GM18505 (cell line): ENCODE data around the gene LRRTM3.
A peak's percentile ranks its signal among the peaks of the same experiment; 100 is the strongest.

Experiments
- ATAC-seq: cut with Tn5 transposase; IDR thresholded peaks from one replicate; pipeline ENCODE4 v1.9.1; 2021; ENCODE audit not compliant: unreplicated experiment
- POLR2A ChIP-seq: IDR thresholded peaks from 4 replicates; pipeline ENCODE4 v1.6.1; 2011; ENCODE audit warnings: borderline replicate concordance; ENCODE audit not compliant: insufficient read depth, insufficient read length; ENCODE audit errors: extremely low read depth

The LRRTM3 gene

GRCh38 chr10:66925896-66926715 is at the start of gene LRRTM3:
Gene LRRTM3, plus strand, starts transcription at chr10:66926036.
- no peak for TF ChIP-seq POLR2A
- ATAC-seq = peak; percentile 100

DNA sequence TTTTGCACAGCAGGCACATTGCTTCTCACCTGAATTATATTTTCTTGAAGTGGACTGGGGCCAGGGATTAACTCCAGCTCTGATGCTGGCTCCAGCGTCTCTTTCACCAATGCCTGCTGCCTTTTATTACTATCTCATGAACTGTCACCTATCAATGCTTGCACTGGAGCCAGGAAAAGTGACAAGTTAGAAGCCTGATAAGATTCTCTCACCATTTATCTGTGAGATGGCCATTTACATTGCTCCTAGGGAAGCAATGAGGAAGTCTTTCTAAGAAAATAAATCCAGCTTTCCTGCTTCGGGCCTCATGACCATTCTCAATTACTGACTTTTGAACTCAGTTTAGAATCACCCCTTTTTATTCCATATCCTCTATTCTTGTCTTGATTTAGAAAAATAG is 48.5 kb upstream of the LRRTM3 start:
- ATAC-seq = no peak

GRCh38 chr10:66880292-66880691 is 45.5 kb upstream of the LRRTM3 start:
- ATAC-seq = no peak
- TF ChIP-seq POLR2A = no peak

More for the DNA sequence above, 48.5 kb upstream of the LRRTM3 start:
- TF ChIP-seq POLR2A = no peak

GRCh38 chr10:66880826-66881225 is 45.0 kb upstream of the LRRTM3 start:
- no peak for ATAC-seq
- TF ChIP-seq POLR2A = no peak

GRCh38 chr10:66881814-66882213 is 44.0 kb upstream of the LRRTM3 start:
- no peak for TF ChIP-seq POLR2A
- ATAC-seq = no peak

DNA sequence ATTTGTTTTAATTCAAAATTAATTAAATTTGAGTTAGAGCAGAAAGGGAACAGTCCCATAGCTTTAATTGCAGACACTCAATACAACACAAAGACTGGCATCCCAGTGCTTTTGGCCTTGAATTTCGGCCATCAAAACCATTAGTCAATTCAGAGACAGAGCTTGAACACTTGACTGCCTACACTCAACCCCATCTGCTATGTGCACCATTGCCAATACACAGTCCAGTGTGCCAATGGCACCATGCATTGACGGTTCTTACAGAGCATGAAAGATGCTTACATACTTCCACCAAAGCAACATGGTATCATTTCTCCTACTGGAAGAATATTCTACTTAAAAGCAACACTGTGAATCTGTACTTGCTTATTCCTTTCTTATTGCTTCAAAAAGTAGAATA is 43.6 kb upstream of the LRRTM3 start:
- no peak for TF ChIP-seq POLR2A
- ATAC-seq = no peak

DNA sequence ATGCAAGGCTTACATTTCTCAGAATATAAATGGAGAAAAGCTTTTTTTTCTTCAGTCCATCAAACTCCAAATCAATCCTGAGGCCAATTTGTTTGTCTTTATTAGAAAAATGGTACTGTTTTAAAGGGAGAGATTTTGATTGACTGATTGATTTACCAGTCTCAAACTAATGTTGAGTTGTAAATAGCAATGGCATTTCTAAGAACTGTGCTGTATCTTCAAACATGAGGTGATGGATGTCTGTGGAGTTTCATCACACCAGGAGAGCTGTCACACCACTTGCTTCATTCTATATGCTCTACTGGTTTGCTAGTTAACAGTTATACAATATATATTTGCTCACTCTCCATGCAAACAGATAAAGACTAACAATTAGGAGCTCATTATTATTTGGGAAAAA is 39.0 kb upstream of the LRRTM3 start:
- ATAC-seq = no peak
- no peak for TF ChIP-seq POLR2A

GRCh38 chr10:66888237-66888636 is 37.6 kb upstream of the LRRTM3 start:
- no peak for TF ChIP-seq POLR2A
- no peak for ATAC-seq

- no peak for ATAC-seq
- TF ChIP-seq POLR2A = no peak
Measured at GRCh38 chr10:66892871-66893270, 33.0 kb upstream of the LRRTM3 start.

DNA sequence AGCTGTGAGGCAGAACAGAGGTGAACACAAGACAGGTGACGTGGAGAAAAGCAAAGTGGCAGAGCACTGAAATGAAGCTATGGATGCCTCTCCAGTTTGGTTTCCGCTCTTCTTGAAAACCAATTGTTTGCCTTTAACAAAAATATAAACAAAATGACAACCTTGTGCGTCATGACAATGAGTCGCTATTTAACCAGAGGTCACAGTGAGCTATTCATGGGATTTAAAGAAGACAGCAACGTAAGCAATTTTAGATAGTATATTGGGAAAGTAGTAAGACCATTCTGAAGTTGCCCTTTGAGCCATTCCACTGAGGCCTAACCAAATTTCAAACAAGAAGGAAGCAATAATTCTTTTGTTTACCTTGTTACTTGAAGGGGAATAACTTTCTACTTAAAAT is 15.2 kb upstream of the LRRTM3 start:
- no peak for TF ChIP-seq POLR2A
- no peak for ATAC-seq

GRCh38 chr10:66916030-66916429 is 9.8 kb upstream of the LRRTM3 start:
- no peak for TF ChIP-seq POLR2A
- ATAC-seq = no peak

GRCh38 chr10:66917104-66917503 is 8.7 kb upstream of the LRRTM3 start:
- TF ChIP-seq POLR2A = no peak
- no peak for ATAC-seq

GRCh38 chr10:66919248-66919647 is 6.6 kb upstream of the LRRTM3 start:
- no peak for ATAC-seq
- no peak for TF ChIP-seq POLR2A

- ATAC-seq = no peak
- no peak for TF ChIP-seq POLR2A
Measured at GRCh38 chr10:66924674-66925345, 1.0 kb upstream of the LRRTM3 start.
